Adipocyte (in vitro differentiated cells): ENCODE results near the gene CPN1.

Experiments used
- DNase-seq: peaks from one replicate; pipeline ENCODE4 v3.0.0-alpha.2; 2015; ENCODE audit warnings: low read depth
- H3K27me3 ChIP-seq: replicated peaks from 2 replicates; pipeline ENCODE4 v1.7.0; 2013; ENCODE audit warnings: mild to moderate bottlenecking, low read length, moderate library complexity; ENCODE audit not compliant: control insufficient read depth, insufficient read depth
- H3K36me3 ChIP-seq: 2 replicates; pipeline ENCODE4 v1.7.0; 2013; ENCODE audit warnings: low read length, mild to moderate bottlenecking, moderate library complexity; ENCODE audit not compliant: control insufficient read depth, insufficient read depth, severe bottlenecking
- H3K4me1 ChIP-seq: 2 replicates; pipeline ENCODE4 v1.7.0; 2013; ENCODE audit warnings: mild to moderate bottlenecking, low read length, moderate library complexity; ENCODE audit not compliant: control insufficient read depth, insufficient read depth
- H3K4me3 ChIP-seq: 2 replicates; pipeline ENCODE4 v1.7.0; 2013; ENCODE audit warnings: mild to moderate bottlenecking, low read length, moderate library complexity
- H3K9ac ChIP-seq: 2 replicates; pipeline ENCODE4 v1.7.0; 2013; ENCODE audit warnings: mild to moderate bottlenecking, low read length, moderate library complexity
- H3K9me3 ChIP-seq: 2 replicates; pipeline ENCODE4 v1.7.0; 2013; ENCODE audit warnings: mild to moderate bottlenecking, low read length, moderate library complexity; ENCODE audit not compliant: control insufficient read depth

The CPN1 gene

GRCh38 chr10:100008142-100008522, 73.5 kb downstream of the CPN1 start:
- Histone ChIP-seq H3K4me3 (peak overlapping the region; percentile 99), H3K36me3 (no peaks in the 10 kb centered on the region), H3K9ac (peak overlapping the region; percentile 100), H3K9me3 (no peaks in the 10 kb centered on the region), H3K4me1 (peaks cover 43% of the 10 kb centered on the region), H3K27me3 (no peaks in the 10 kb centered on the region)
- peak; percentile 75 for DNase-seq

DNA sequence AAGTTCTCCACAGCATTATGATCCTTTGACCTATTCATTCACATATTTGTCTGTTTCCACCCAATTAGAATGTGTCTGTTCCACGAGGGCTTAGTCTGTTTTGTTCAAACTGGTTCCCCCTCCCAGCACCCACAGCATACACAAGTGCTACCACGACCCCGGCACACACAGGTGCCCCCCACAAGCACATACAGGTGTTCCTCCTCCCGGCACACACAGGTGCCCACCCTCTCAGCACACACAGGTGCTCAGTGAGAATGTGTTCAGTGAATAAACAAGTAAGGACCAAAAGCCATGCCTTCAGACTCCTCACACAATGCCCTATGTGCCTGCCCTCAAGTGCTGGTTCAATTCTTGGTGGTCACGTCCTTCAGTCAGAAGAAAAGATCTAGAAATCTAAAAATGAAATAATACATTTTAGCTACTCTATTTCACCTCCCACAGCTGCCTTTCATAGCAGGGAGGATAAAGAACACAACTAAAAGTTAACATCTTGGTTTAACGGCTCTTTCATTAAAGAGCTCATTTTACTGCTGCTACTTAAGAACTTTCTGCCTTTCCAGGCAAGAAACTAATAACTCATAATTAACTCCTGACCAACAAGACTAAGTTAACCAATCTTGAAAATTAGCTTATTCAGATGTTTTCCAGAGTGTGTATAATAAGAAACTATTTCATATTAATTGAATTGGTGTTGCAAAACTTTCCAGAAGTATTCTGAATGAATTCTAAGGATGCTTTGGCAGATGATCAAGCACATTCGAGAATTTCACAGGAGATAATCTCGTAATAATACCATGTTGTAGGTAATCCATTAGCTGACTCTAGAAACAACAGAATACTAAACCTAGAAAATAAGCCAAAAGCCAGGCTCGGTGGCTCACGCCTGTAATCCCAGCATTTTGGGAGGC, 74.2 kb downstream of the CPN1 start:
- peak overlapping the region; percentile 100 for H3K9ac ChIP-seq
- no peaks in the 10 kb centered on the region for H3K27me3 ChIP-seq
- peak overlapping the region; percentile 99 for H3K4me3 ChIP-seq
- no peaks in the 10 kb centered on the region for H3K36me3 ChIP-seq
- H3K4me1 ChIP-seq, result peaks cover 49% of the 10 kb centered on the region
- peak; percentile 49 for DNase-seq
- H3K9me3 ChIP-seq, result no peaks in the 10 kb centered on the region

DNA sequence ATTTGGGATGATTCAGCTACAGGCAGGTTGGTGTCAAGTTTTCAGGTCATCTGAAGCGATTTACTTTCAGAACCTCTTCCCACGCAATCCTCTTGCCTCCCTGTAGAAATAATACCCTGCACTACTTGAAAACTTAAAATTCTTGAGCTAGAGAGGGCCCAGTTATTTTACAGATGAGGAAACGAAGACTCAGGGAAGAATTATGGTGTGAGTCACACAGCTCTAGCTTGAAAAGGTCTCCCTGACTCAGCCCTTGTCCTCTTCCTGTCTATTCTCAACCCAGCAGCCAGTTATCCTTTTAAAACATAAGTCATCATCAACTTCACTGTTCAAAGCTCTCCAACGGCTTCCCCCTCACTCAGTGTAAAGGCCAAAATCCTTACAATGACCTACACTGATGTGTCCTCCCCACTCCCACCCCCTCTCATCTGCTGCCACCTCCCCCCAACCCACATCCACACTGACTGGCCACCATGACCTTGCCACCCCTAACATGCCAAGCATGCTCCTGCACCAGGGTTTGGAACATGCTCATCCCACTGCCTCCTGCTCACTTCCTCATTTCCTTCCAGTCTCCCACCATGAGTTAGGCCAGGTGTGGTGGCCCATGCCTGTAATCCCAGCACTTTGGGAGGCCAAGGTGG, 75.3 kb downstream of the CPN1 start:
- no peaks in the 10 kb centered on the region for H3K9me3 ChIP-seq
- peaks cover 60% of the 10 kb centered on the region for H3K4me1 ChIP-seq
- peak overlapping the region; percentile 100 for H3K9ac ChIP-seq
- no peaks in the 10 kb centered on the region for H3K36me3 ChIP-seq
- DNase-seq, result peak; percentile 93
- H3K4me3 ChIP-seq, result peak overlapping the region; percentile 99
- H3K27me3 ChIP-seq, result no peaks in the 10 kb centered on the region

DNA sequence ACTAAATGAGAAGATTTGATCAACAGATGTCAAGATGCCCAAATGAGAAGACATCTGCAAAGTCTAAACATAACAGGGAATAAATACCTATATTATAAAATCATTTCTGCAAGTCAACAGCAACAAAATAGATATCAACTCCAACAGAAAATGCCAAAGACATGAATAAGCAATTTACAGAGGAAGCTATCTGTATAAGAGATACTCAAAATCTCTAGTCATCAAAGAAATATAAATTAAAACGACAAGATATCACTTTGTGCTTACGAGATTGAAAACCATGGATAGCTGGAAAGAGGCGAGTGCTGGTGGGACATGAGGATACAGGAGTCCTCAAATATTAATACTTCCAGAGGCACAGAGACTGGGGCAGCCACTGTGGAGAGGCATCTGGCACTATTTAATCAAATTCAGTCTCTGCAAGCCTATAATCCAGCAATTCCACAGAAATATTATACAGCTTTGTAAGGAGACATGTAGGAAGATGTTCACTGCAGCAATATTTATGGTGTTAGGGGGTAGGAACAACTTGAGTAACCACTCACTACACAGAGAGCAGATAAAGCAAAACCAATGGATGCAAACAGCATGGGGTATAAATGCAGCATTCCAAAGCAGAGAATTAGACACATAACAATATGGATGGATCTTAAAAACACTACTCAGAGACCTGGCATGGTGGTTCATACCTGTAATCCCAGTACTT, 76.7 kb downstream of the CPN1 start:
- H3K27me3 ChIP-seq, result no peaks in the 10 kb centered on the region
- peaks cover 6% of the 10 kb centered on the region for H3K36me3 ChIP-seq
- H3K4me3 ChIP-seq, result peak overlapping the region; percentile 73
- H3K9ac ChIP-seq, result peak overlapping the region; percentile 82
- no peaks in the 10 kb centered on the region for H3K9me3 ChIP-seq
- DNase-seq, result no peak
- H3K4me1 ChIP-seq, result peaks cover 62% of the 10 kb centered on the region

GRCh38 chr10:100000109-100000644, 81.5 kb downstream of the CPN1 start:
- no peaks in the 10 kb centered on the region for H3K27me3 ChIP-seq
- H3K9me3 ChIP-seq, result no peaks in the 10 kb centered on the region
- peaks cover 61% of the 10 kb centered on the region for H3K4me1 ChIP-seq
- no peak overlapping the region for H3K9ac ChIP-seq
- peak; percentile 31 for DNase-seq
- H3K36me3 ChIP-seq, result peaks cover 24% of the 10 kb centered on the region
- H3K4me3 ChIP-seq, result no peak overlapping the region

DNA sequence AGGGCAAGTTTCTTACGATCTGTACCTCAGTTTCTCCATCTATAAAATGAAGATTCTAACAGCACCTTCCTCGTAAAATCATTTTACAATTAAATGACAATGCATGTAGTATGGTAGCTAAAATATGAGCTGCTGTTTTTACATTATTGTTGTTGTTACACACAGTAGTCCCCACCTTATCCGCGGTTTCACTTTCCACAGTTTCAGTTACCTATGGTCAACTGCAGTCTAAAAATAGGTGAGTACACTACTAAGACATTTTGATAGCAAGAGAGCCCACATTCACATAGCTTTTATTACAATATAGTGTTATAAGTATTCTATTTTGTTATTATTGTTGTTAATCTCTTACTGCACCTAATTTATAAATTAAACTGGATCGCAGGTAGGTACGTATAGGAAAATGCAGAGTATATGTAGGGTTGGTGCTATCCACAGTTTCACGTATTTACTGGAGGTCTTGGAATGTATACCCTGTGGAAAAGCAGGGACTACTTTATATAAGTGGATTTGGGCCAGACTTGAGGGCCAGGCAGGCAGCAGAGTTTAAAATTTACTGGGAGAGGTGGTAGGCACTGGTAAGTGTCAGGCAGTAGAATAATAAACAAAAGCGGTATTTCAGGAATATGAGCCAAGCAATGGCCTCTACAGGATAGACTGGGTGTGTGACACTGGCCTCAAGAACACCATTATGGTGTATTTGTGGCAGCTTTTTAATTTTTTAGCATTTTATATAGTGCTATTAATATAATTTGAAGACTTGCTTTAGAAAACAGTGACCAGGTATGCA, 82.2 kb downstream of the CPN1 start:
- H3K9me3 ChIP-seq, result no peaks in the 10 kb centered on the region
- peaks cover 29% of the 10 kb centered on the region for H3K36me3 ChIP-seq
- DNase-seq, result no peak
- no peaks in the 10 kb centered on the region for H3K27me3 ChIP-seq
- peaks cover 61% of the 10 kb centered on the region for H3K4me1 ChIP-seq
- no peak overlapping the region for H3K9ac ChIP-seq
- no peak overlapping the region for H3K4me3 ChIP-seq

- no peaks in the 10 kb centered on the region for H3K9me3 ChIP-seq
- DNase-seq, result no peak
- no peak overlapping the region for H3K4me3 ChIP-seq
- peaks cover 63% of the 10 kb centered on the region for H3K4me1 ChIP-seq
- no peaks in the 10 kb centered on the region for H3K27me3 ChIP-seq
- H3K9ac ChIP-seq, result no peak overlapping the region
- peaks cover 29% of the 10 kb centered on the region for H3K36me3 ChIP-seq
Observed at GRCh38 chr10:99998889-99999288, 82.8 kb downstream of the CPN1 start.

DNA sequence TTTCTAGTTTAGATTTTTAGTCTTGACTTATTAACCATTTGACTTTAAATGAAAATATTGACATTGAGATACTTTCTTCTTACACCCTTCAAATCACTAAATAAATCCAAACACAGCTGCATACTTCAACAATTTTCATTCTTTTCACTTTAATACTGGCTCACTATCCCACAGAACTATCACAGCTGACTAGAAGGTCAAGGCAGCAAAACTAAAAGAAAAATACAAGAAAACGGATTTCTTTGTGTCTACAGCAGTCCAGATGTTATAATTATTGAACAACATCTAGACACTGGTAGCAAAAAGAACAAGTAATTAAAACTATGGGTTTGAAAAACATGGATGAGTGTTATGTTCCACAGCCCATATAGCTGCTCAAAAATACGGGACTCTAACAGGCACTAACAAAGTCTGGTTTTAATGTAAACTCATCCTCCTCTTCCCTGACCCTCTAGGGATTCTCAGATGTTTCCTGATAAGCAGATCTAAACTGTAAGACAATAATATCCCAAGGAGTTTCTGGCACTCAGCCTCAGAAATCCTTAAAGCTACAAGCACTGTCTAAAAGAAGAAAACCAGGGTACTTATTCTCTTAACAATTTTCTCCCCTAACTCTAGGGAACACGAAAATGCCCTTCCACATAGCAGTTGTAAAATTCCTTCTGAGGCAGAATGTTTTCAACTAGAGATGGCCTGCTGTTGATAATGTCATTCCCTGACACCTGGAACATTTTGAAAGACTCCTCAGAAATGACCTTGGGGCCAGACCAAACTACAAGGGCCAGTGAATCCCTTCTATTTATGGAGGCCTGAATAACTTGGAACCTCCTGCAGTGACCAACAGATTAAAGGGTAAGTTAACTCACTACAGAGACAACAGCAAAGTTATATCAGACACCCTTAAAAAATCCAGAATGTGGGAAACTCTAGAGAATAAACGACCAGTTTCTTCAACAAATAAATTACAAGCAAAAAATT, 84.7 kb downstream of the CPN1 start:
- peak; percentile 59 for DNase-seq
- H3K27me3 ChIP-seq, result no peaks in the 10 kb centered on the region
- peak overlapping the region; percentile 55 for H3K9ac ChIP-seq
- peaks cover 33% of the 10 kb centered on the region for H3K36me3 ChIP-seq
- H3K4me3 ChIP-seq, result peak overlapping the region; percentile 57
- no peaks in the 10 kb centered on the region for H3K9me3 ChIP-seq
- peaks cover 56% of the 10 kb centered on the region for H3K4me1 ChIP-seq

GRCh38 chr10:99995713-99996112, 86.0 kb downstream of the CPN1 start:
- no peak overlapping the region for H3K9ac ChIP-seq
- no peak for DNase-seq
- H3K4me1 ChIP-seq, result peaks cover 48% of the 10 kb centered on the region
- H3K27me3 ChIP-seq, result no peaks in the 10 kb centered on the region
- no peak overlapping the region for H3K4me3 ChIP-seq
- H3K36me3 ChIP-seq, result peaks cover 36% of the 10 kb centered on the region
- H3K9me3 ChIP-seq, result no peaks in the 10 kb centered on the region

DNA sequence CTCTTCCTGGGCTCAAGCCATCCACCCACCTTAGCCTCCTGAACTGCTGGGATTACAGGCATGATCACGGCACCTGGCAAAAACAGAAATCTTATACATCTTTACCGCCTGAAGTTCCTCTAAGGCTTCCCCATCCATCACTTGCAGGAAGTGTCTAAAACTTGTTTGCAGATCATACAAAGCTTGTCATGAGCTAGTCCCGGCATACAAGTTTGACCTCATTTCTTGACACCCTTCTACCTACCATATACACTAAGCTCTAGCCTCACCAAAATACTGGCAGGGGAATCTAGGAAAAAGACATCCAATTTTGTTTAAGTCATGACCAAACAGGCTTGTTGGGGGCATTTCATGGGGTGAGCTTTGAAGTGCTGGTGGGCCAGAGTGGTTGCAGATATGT, 86.4 kb downstream of the CPN1 start:
- DNase-seq, result no peak
- Histone ChIP-seq H3K36me3 (peaks cover 33% of the 10 kb centered on the region), H3K27me3 (no peaks in the 10 kb centered on the region), H3K4me1 (peaks cover 46% of the 10 kb centered on the region), H3K9me3 (no peaks in the 10 kb centered on the region), H3K4me3 (no peak overlapping the region), H3K9ac (no peak overlapping the region)
